H1 (cell line): ENCODE data around the gene RADX. TPM values are rescaled to one million over a fixed set of nuclear protein-coding genes. Genes with fewer than 3 reads are reported as not detected.

Experiments
- CTCF ChIP-seq, 3 experiments: IDR thresholded peaks; 1 replicate in 2 of 3; 2 replicates in 1 of 3; pipeline versions ENCODE4 v1.5.1 to v1.6.1; 2011; ENCODE audit warnings: low read length in 3 of 3, mild to moderate bottlenecking in 3 of 3, inconsistent platforms in 2 of 3, low read depth in 1 of 3, moderate library complexity in 1 of 3; ENCODE audit not compliant: insufficient read depth in 1 of 3; ENCODE audit errors: control extremely low read depth in 1 of 3
- HDAC6 ChIP-seq: IDR thresholded peaks from one replicate; pipeline ENCODE4 v1.7.1; 2012; ENCODE audit warnings: low read depth, mild to moderate bottlenecking, inconsistent platforms, low read length, moderate library complexity
- polyA plus RNA-seq, 7 experiments: library from polyadenylated mRNA; depleted of rRNA in 3 of 7; stranded (reverse) in 5 of 7; unstranded in 2 of 7; fragments of >200 nt in 5 of 7; fragments of 200-250 nt in 2 of 7; gene quantifications; 1 replicate in 5 of 7; 2 replicates in 1 of 7; 4 replicates in 1 of 7; pipeline versions ENCODE4 v1.2.1 to v1.2.3, GENCODE V29; 2011 to 2013; ENCODE audit warnings: missing spikeins in 2 of 7, mixed read lengths in 2 of 7
- total RNA-seq: library from RNA; stranded (reverse); fragmentation: NEBNext Ultra II Directional; extraction: Animal tissue kit (Norgen Biotek cat#: 25700); gene quantifications from 2 replicates; pipeline ENCODE4 v1.2.1, GENCODE V29; 2021

Gene RADX
- total and polyA plus RNA-seq, 2 of the 8 experiments (the other 6 are each of a cell fraction or from before 2014, with no cell fraction given), result 1.7 to 4.5 TPM

GRCh38 chrX:106621836-106622235 lies 10.1 kb downstream of the RADX start (continued):
- no peak for TF ChIP-seq CTCF (IDR thresholded peaks at IDR 0.05; ENCODE audit: control extremely low read depth in 1 of 3, insufficient read depth in 1 of 3, low read depth in 1 of 3, low read length in 3 of 3)
- no peak for TF ChIP-seq HDAC6
